Stimulated activated CD4-positive, alpha-beta T cell treated with anti-CD3 and anti-CD28 coated beads, Interleukin-12 subunit alpha, Interleukin-12 subunit beta, amount 100 ng/mL, for 48 hours (primary cell): ENCODE results near the gene RHAG.
"Not testable (repeated sequence)": the region's sequence is repeated elsewhere in the genome, so short reads cannot be mapped to it uniquely, and the experiment has no call there.

Experiments used
- DNase-seq, 3 donors: peaks; one replicate each; pipeline ENCODE4 v3.0.0-alpha.2; 2020; ENCODE audit warnings: low read depth in 2 of 3, low spot score in 1 of 3

RHAG gene

GRCh38 chr6:49636713-49637349 is at the start of gene RHAG:
Gene RHAG, minus strand, starts transcription at chr6:49636839. Its CDS starts 27 bp downstream, at chr6:49636812.
- no peak for DNase-seq

GRCh38 chr6:49676671-49677281 is 40.1 kb upstream of the RHAG start:
- no peak for DNase-seq

DNA sequence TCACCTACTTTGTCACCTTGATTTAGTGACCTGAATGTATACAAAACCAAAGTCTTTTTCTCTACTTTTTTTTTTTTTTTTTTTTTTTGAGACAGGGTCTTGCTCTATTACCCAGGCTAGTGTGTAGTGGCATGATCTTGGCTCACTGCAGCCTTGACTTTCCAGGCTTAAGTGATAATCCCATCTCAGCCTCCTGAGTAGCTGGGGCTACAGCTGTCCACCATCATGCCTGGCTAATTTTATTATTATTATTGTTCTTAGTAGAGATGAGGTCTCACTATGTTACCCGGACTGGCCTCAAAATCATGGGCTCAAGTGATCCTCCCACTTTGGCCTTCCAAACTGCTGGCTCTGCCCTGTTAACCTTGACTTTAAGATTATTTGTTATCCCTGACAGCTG is 39.2 kb upstream of the RHAG start:
- DNase-seq, result no peak

DNA sequence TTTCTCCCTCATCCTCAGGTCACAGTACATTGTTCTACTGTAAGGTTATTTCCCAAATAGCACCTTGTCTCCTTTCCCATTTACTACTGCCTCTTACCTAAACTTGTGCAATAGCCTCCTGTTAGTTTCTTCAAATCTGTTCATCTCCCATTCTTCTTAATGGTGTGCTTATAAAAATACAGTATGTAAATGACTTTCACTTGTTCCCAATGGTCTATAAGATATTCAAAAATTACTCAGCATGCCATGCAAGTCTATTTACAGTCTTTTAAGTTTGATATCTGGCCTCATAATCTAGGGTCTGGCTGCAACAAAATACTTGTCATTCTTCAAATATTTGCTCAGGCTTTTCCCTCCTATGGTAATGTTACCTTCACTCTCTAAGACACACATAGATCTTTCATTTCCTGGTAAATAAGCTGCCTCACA is 31.5 kb upstream of the RHAG start:
- DNase-seq, result no peak

DNA sequence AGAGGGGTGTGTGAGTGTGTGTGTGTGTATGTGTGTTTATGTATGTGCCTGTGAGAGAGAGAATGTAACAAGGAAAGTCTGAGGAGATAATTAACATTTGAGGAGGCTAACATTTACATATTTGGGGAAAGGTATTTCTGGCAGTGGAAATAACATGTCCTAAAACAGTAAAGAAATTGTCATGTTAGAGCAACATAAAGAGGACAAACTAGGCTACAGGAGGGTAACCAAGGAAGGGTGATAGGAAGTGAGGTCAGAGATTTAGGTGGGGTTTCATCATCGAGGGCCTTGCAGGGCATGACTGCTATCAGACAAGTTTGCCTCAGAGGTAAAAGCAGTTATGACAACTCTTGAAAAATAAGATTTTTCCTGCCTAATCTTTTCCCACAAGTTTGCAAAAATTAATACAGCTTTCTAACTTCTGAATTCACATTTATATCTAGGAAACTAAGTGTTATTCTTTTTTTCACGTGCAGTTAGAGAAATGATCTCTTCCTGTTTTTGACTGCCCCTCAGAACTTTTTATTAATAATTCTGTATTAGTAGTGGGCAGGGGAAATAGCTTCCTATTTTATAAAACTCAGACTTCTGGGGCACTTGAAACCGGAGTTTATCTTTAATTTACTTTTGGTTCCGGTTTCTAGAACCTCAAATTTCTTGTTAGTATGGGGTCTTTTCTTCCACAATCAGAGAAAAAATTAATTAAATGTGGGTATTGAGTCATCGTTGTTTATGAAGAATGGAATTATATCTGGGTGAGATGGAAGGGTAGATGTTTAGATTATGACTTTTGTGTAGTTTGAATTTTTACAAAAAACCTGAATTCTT is 30.5 kb upstream of the RHAG start:
- no peak for DNase-seq

DNA sequence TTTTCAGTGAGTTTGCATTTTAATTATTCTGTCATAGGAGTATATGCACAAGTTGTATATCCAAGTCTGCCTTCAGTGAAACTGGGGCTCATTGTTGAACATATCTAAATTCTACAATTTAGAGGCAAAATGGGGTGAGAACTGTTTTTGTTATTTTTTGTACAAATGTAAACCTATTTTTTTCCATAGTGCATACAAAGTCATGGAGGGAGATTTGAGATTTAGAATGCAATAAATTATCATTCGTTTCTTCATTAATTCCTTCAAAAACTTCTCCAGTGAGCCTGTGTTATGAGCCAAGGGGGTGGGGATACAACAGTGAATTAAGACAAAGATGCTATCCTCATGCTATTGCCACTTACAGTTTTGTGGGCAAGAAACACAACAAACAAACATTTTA is 29.8 kb upstream of the RHAG start:
- no peak for DNase-seq

DNA sequence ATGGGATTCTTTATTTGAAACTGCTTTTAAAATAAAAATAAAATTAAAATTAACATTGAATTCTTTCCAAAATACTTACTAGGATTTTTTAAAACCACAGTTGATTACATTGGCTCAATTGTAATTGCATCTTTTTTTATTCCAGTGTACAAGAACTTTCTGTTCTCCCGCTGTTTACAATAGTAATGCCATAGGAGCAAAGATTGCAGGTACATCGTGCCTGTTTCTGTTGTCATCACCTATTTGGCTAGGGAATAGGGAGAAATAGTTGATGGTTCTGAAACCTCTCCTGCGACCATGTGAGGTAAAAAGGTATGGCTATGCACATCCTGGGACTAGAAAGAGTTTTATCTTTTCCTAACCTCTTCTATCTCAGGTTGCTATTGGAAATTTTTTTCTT is 28.2 kb upstream of the RHAG start:
- no peak for DNase-seq

DNA sequence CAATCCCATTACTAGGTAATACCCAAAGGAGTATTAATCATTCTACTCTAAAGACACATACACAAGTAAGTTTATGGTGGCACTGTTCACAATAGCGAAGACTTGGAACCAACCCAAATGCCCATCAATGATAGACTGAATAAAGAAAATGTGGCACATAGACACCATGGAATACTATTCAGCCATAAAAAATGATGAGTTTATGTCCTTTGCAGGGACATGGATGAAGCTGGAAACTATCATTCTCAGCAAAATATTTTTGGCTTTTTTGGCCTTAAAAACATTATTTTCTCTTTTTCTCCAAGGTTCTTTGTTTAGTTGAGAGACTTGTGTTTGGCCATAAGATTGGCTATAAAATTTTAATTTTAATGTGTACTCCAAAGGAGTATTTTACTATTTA is 27.4 kb upstream of the RHAG start:
- DNase-seq, result not testable (repeated sequence)

DNA sequence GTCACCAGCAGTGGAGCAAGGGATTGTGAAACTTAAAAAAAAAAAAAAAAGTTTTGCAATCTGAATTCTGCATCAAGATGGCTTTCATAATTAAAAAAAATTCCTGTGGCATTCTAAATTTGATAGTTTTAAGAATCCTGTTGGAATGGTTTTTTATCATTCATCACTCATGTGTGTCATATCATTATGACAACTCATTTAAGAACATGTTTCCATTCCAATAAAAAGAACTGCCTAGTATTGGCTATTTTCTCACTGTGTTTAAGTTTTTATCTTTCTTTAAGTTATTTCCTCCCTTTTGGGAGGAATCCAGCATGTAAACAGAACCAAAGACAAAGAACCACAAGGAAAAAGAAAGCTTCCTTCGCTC is 26.2 kb upstream of the RHAG start:
- no peak for DNase-seq

DNA sequence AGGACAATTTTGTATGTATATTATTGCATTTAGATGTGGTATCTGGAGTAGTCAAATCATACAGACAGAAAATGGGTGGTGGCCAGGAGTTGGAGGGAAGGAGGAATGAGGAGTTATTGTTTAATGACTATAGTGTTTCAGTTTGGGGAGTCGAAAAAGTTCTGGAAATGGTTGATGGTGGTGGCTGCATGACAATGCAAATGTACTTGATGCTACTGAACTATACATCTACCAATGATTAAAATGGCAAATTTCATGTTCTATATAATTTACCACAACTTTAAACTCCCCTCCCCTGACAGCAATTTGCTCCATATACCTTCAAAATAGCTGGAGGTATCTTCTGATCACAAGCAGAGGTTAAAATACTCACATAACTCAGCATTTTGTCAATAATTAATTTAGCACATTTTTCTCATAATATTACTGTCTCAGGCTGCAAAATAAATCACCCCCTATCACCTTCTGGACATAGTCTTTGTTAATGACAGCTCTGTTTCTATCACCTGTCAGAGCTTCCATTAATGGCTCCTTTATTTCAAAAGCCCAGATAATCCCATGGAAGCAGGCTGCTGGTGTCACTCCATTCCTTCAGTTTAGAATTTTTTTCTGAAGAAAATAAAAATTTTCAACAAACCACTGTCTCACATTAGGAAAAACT is 25.7 kb upstream of the RHAG start:
- DNase-seq, result no peak

DNA sequence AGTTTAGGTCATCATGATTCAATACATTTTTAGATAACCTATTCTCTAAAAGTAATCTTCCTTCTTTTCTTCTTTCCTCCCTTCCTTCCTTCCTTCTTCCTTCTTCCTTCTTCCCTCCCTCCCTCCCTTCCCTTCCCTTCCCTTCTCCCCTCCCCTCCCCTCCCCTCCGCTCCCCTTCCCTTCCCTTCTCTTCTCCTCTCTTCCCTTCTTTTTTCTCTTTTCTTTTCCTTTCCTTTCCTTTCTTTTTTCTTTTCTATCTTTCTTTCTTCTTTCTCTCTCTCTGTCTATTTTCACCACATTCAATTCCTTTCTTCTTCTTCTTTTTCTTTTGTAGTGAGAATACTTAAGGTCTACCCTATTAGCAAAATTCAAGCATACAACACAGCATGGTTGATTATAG is 17.3 kb upstream of the RHAG start:
- DNase-seq, result no peak

- no peak for DNase-seq
Measured at GRCh38 chr6:49653438-49653837, 16.8 kb upstream of the RHAG start.

GRCh38 chr6:49651239-49651638 is 14.6 kb upstream of the RHAG start:
- no peak for DNase-seq

DNA sequence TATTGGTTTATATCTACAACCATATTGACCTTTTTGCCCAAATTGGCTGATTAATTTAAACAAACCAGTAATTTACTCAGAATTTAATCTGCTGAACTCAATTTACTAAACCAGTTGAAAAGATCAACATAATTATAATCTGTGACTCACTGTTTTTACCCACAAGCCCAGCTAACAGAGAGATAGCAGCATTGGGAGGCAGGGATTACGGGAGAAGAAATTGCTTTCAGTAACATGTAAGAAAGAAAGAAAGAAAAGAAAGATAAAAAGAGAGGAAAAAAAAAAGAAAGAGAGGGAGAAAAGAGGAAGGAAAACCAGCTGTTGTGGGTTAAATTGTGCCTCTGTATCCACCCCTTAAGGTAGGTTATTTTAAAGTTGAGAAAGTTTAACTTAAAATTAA is 13.3 kb upstream of the RHAG start:
- no peak for DNase-seq

GRCh38 chr6:49648036-49648435 is 11.4 kb upstream of the RHAG start:
- DNase-seq, result no peak

DNA sequence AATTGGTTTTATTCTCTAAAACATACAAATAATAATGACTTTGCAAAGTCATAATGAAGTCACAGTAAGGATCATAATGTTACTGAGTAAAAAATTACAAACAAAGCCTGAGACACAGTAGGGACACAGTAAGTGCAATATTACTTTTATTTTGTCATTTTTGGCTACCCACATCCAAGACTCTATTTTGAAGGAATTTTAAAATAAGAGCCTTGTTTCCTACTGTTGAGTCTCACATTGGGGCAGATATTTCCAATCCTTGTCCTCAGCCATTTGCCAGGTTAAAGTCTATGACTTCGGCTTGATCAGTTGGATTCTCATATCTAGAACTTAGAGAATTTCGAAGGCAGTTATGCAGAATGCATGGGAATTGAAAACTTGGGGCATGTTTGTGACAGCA is 10.8 kb upstream of the RHAG start:
- no peak for DNase-seq

- DNase-seq, result no peak
Measured at GRCh38 chr6:49646942-49647341, 10.3 kb upstream of the RHAG start.

DNA sequence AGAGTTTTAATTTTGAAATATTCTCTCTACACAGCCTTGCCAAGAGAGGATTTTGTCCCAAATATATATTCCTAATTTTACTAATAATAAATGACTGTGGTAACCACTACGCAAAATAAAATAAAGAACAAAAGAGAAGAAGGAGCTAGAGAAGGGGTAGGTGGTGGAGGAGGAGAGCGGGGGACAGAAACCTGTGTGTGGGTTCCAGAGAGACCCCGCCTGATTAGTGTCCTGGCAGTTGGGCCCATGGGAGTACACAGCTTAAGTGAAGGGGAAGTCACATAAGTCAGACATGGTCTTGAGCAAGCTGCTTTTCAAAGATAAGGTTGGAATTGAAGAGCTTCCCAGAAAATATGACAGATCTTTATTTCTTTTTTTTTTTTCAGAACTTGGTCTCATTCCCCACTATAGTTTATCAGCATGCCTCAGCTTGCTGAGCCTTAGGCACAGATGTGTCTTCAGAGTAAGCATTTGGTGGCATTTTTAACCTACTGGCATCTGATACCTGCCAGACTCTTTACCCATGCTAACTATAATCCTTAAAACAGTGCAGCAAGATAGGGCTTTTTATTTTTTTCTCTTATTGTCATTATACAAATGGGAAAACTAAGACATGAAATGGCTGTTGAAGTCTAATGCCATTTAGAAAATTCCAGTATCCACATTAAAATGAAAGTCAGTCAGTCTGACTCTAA is 9.6 kb upstream of the RHAG start:
- no peak for DNase-seq

GRCh38 chr6:49645139-49645538 is 8.5 kb upstream of the RHAG start:
- no peak for DNase-seq

DNA sequence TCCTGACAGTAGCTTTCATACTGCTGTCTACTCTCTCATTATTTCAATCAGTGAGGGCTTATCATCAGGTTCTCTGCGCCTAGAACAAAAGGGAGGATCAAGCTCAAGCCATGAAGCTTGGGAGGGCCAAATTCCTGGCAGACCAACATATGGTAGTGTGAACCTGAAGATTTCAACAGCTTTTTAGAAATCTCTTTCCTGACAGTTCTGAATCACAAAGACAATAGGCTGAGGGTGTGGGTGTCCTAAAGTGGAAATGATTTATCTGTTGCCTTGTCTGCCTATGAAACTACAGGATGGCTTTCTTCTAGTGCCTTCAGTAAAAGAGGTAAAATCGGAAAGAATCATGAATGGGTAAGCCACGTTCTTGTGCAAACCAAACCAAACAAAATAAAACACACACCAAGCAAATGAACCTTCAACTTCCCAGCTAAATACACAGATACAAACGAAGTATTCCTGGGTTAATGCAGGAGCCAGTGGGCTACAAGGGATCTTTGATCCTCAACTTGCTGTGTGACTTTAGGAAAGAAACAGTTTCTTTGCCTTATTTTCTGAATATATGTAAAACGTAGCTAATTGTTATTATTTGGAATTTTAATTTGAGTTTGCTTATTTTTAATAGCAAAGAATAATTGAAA is 2.7 kb upstream of the RHAG start:
- no peak for DNase-seq

DNA sequence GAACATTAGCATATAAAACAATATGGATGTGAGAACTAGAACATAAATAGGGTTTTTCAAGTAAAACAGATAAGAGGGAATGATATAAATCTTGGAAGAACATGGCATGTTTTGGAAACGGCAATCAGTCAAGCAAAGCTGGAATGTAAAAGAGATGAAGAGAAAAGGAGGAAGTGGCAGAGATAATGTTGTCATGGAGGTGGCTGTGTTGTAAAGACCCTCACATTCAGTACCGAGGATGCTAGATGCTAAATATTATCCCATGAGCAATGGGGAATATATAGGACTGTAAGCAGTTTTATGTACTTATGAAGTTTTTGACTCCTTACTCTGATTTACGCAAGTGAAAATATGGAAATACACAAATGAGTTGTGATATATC is 702 bp upstream of the RHAG start:
- no peak for DNase-seq
